ENCODE results near the gene FBXO36. TPM values are rescaled to one million over a fixed set of nuclear protein-coding genes. Genes with fewer than 3 reads are reported as not detected.

The FBXO36 gene
- total RNA-seq, 1 donor from 2014 or later: 3.4 TPM

DNA sequence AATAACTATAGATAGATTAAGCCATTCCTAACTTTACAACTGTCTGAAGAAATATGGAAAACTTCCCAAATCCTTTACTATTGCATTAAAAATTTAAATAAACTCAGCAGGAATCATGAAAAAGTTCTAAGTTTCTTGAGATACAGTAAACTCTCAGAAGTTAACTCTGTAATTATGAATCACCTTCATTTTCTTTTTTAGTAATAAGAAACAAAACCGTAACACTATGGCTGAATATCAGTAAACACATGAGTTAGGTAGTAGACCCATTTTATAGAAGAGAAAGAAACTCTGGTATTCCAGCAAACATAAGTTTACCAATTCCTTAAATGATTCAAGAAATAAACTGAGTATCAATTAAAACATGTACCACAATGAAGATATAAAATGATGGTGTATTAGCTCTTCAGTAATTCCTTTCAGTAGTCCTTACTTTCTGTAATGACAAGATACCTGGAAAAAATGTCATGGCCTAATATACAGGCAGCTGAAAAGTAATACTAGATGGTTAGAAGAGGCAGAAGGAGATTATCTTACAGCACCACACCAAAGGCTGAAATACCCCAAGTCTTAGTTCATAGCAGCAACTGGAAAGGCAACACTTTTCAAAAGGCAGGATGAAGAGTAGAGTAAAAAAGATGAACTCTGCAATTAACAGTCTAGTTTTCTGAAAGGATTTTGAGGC lies 12.0 kb upstream of the FBXO36 start:
- H3K27me3 Mint-ChIP-seq (ENCODE audit: unreplicated experiment): no peaks in the 10 kb centered on the region
- no peak overlapping the region for H3K27ac Mint-ChIP-seq (ENCODE audit: unreplicated experiment)
- H3K4me1 Mint-ChIP-seq (ENCODE audit: low read depth, unreplicated experiment): peaks cover 16% of the 10 kb centered on the region
- H3K4me3 Mint-ChIP-seq (ENCODE audit: unreplicated experiment): no peak overlapping the region
- DNase-seq: no peak
- H3K36me3 Mint-ChIP-seq (ENCODE audit: unreplicated experiment): no peaks in the 10 kb centered on the region
- H3K9me3 Mint-ChIP-seq (ENCODE audit: unreplicated experiment): no peaks in the 10 kb centered on the region
- TF ChIP-seq, protein P1, sequence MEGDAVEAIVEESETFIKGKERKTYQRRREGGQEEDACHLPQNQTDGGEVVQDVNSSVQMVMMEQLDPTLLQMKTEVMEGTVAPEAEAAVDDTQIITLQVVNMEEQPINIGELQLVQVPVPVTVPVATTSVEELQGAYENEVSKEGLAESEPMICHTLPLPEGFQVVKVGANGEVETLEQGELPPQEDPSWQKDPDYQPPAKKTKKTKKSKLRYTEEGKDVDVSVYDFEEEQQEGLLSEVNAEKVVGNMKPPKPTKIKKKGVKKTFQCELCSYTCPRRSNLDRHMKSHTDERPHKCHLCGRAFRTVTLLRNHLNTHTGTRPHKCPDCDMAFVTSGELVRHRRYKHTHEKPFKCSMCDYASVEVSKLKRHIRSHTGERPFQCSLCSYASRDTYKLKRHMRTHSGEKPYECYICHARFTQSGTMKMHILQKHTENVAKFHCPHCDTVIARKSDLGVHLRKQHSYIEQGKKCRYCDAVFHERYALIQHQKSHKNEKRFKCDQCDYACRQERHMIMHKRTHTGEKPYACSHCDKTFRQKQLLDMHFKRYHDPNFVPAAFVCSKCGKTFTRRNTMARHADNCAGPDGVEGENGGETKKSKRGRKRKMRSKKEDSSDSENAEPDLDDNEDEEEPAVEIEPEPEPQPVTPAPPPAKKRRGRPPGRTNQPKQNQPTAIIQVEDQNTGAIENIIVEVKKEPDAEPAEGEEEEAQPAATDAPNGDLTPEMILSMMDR (IDR thresholded peaks at IDR 0.05; ENCODE audit: partially characterized antibody, unreplicated experiment): no peak

DNA sequence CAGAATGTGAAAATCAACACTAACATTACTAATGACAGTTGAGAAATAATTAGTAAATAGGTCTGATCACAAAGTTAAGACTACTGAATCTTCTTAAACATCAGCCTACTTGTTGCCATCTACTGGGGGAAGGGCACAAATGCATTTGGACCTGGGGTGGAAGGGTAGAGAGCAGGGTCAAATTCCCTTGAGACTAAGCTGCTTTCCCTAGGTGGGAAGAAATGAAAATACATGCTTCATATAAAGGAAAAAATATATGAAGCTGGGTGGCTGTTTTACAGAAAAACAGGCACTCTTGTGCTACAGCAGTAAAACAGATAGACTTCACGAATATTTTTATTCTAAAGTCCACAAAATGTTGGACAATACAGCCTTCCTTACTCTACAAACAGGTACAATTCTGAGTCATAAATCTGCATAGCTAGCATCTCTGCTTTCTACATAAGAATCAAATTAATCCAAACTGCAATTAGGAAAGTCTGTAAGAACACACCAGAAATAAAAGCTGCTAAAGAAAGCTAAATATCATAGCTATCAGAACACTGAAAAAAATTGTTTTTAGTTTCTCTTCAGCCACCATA lies 11.4 kb upstream of the FBXO36 start:
- Mint-ChIP-seq H3K27me3 (ENCODE audit: unreplicated experiment) (no peaks in the 10 kb centered on the region), H3K4me3 (ENCODE audit: unreplicated experiment) (no peak overlapping the region), H3K27ac (ENCODE audit: unreplicated experiment) (no peak overlapping the region), H3K4me1 (ENCODE audit: low read depth, unreplicated experiment) (peaks cover 14% of the 10 kb centered on the region), H3K9me3 (ENCODE audit: unreplicated experiment) (no peaks in the 10 kb centered on the region), H3K36me3 (ENCODE audit: unreplicated experiment) (no peaks in the 10 kb centered on the region)
- TF ChIP-seq, protein P1 (IDR thresholded peaks at IDR 0.05; ENCODE audit: partially characterized antibody, unreplicated experiment): no peak
- no peak for DNase-seq

DNA sequence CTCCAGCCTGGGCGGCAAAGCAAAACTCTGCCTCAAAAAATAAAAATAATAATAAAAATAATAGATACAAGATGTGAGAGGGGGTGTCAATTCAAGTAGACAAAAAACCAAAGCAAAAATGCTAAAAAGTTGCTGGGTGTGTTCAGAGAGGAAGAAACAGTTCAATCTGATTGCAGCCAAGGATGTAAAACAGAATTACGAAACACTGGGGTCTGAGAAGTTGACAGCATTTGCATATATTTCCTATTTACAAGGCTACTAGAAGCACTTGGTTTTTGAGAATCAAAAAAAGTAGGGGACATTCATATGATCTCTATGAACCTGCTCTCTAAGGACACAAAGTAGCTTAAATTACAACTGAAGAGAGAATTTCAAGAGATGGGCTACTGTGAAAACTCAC lies 8.1 kb upstream of the FBXO36 start:
- no peaks in the 10 kb centered on the region for H3K27me3 Mint-ChIP-seq (ENCODE audit: unreplicated experiment)
- DNase-seq: no peak
- TF ChIP-seq, protein P1 (IDR thresholded peaks at IDR 0.05; ENCODE audit: partially characterized antibody, unreplicated experiment): no peak
- H3K36me3 Mint-ChIP-seq (ENCODE audit: unreplicated experiment): no peaks in the 10 kb centered on the region
- H3K4me1 Mint-ChIP-seq (ENCODE audit: low read depth, unreplicated experiment): peaks cover 14% of the 10 kb centered on the region
- no peak overlapping the region for H3K27ac Mint-ChIP-seq (ENCODE audit: unreplicated experiment)
- no peak overlapping the region for H3K4me3 Mint-ChIP-seq (ENCODE audit: unreplicated experiment)
- H3K9me3 Mint-ChIP-seq (ENCODE audit: unreplicated experiment): no peaks in the 10 kb centered on the region

DNA sequence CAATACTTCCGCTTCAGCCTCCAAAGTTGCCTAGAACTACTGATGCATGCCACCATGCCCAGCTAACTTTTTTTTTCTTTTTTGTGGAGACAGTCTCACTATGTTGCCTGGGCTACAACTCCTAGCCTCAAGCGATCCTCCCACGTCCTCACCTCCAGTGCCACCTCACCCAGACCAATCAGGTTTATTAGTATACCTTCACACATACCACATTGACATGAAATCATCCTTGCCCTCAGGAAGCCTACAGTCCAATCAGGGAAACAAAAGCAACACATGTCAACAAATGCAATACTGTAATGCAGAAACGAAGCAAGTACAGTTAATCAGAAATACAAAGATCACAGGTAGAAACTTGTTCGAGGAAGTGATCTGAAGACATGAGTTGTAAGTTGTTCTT lies 4.5 kb upstream of the FBXO36 start:
- Mint-ChIP-seq H3K27ac (ENCODE audit: unreplicated experiment) (no peak overlapping the region), H3K36me3 (ENCODE audit: unreplicated experiment) (no peaks in the 10 kb centered on the region), H3K4me1 (ENCODE audit: low read depth, unreplicated experiment) (peaks cover 8% of the 10 kb centered on the region), H3K9me3 (ENCODE audit: unreplicated experiment) (peaks cover 4% of the 10 kb centered on the region), H3K27me3 (ENCODE audit: unreplicated experiment) (peaks cover 7% of the 10 kb centered on the region), H3K4me3 (ENCODE audit: unreplicated experiment) (no peak overlapping the region)
- DNase-seq: no peak
- TF ChIP-seq, protein P1 (IDR thresholded peaks at IDR 0.05; ENCODE audit: partially characterized antibody, unreplicated experiment): no peak

DNA sequence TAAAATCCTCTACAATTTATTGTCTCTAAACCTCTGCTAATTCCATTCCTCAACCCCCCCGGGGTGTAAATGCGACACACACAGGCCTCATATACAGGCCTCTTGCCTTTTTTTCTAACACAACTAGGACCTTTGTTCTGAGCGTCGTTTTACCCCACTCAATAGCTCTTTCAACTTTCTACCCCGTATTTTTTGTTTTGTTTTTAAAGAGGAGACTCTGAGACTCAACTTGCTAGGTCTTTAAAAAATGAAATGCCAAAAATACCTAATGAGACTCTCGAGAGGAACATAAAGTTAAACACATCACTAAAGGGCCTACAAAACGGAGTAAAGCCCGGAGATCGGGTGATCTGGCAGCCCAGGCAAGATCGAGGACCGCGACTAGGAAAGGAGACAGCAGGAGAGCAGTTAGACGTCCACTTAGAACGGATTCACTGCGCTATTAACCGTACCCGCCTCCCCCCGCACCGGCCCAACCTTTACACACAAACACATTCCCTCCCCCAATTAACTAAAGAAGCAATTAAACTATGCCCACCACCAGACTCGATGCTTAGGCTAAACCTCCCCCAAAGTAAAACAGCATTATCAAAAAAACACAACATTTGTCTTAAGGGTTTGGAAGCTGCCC lies 2.2 kb upstream of the FBXO36 start:
- Mint-ChIP-seq H3K27ac (ENCODE audit: unreplicated experiment) (peak overlapping the region; percentile 17), H3K4me3 (ENCODE audit: unreplicated experiment) (peak overlapping the region; percentile 95), H3K9me3 (ENCODE audit: unreplicated experiment) (peaks cover 4% of the 10 kb centered on the region), H3K36me3 (ENCODE audit: unreplicated experiment) (no peaks in the 10 kb centered on the region), H3K27me3 (ENCODE audit: unreplicated experiment) (peaks cover 7% of the 10 kb centered on the region), H3K4me1 (ENCODE audit: low read depth, unreplicated experiment) (peaks cover 8% of the 10 kb centered on the region)
- DNase-seq: no peak
- TF ChIP-seq, protein P1 (IDR thresholded peaks at IDR 0.05; ENCODE audit: partially characterized antibody, unreplicated experiment): no peak

Data from glutamatergic neuron (in vitro differentiated cells).